ENCODE measurements around the gene NHERF1. TPM values are rescaled to one million over a fixed set of nuclear protein-coding genes. Genes with fewer than 3 reads are reported as not detected.

NHERF1 gene
- total RNA-seq, 2 experiments from 2014 or later = 68.4 to 72.4 TPM

GRCh38 chr17:74759941-74760340, 11.5 kb downstream of the NHERF1 start:
- no peaks in the 10 kb centered on the region for H3K27me3 ChIP-seq (ENCODE audit: control insufficient read depth in 1 of 2, insufficient read depth in 2 of 2, low read length in 2 of 2)
- Mint-ChIP-seq H3K4me3 (peak overlapping the region; percentile 88), H3K36me3 (ENCODE audit: low read depth) (peaks cover 34% of the 10 kb centered on the region), H3K27me3 (no peaks in the 10 kb centered on the region), H3K27ac (peak overlapping the region; percentile 91), H3K4me1 (ENCODE audit: low read depth) (peaks cover 64% of the 10 kb centered on the region), H3K9me3 (no peaks in the 10 kb centered on the region)
- no peaks in the 10 kb centered on the region for H3K9me3 ChIP-seq (ENCODE audit: control insufficient read depth in 1 of 2, insufficient read depth in 1 of 2, low read length in 2 of 2)
- H3K27ac ChIP-seq (ENCODE audit: low read depth in 1 of 2, low read length in 2 of 2) = peak overlapping the region; percentile 31 to 61
- H3K4me1 ChIP-seq (ENCODE audit: insufficient read depth, low read length) = peaks cover 94% of the 10 kb centered on the region
- DNase-seq = no peak
- H3K36me3 ChIP-seq (ENCODE audit: insufficient read depth, low read length) = peaks cover 60% of the 10 kb centered on the region
- ChIA-PET POLR2A (interaction anchor here (1.2 to 6.1 kb wide), 11 partner anchors 8 to 113 kb away, joined by 3 to 90 read pairs (median 5); partner anchors contain the start of genes FDXR, NAT9, NHERF1 and RAB37), CTCF (interaction anchor here (0.7 to 3.4 kb wide), 7 partner anchors 9 to 103 kb away, joined by 3 to 23 read pairs (median 9); partner anchors contain the start of gene RAB37)
- ATAC-seq (ENCODE audit: poor library complexity) = no peak
- H3K4me3 ChIP-seq (ENCODE audit: low read length) = peak overlapping the region; percentile 35
- no peak for TF ChIP-seq CTCF (IDR thresholded peaks at IDR 0.05)
- intact Hi-C loops (cut with DNase I, micrococcal nuclease) = no loop called here

- H3K4me3 Mint-ChIP-seq = peak overlapping the region; percentile 30
- ATAC-seq (ENCODE audit: poor library complexity) = no peak
- POLR2A ChIA-PET = interaction anchor here (1.2 to 6.1 kb wide), 8 partner anchors 9 to 112 kb away, joined by 4 to 90 read pairs (median 12); partner anchors contain the start of genes FDXR, NAT9, NHERF1 and RAB37
- peaks cover 58% of the 10 kb centered on the region for H3K4me1 Mint-ChIP-seq (ENCODE audit: low read depth)
- peaks cover 88% of the 10 kb centered on the region for H3K4me1 ChIP-seq (ENCODE audit: insufficient read depth, low read length)
- peaks cover 32% of the 10 kb centered on the region for H3K36me3 Mint-ChIP-seq (ENCODE audit: low read depth)
- no peaks in the 10 kb centered on the region for H3K27me3 Mint-ChIP-seq
- no peaks in the 10 kb centered on the region for H3K9me3 ChIP-seq (ENCODE audit: control insufficient read depth in 1 of 2, insufficient read depth in 1 of 2, low read length in 2 of 2)
- peak overlapping the region; percentile 91 for H3K27ac Mint-ChIP-seq
- DNase-seq = no peak
- peak overlapping the region; percentile 35 for H3K4me3 ChIP-seq (ENCODE audit: low read length)
- CTCF ChIA-PET = interaction anchor here (1.0 to 2.1 kb wide), 5 partner anchors 9 to 103 kb away, joined by 3 to 23 read pairs (median 7); partner anchors contain the start of gene NHERF1
- H3K9me3 Mint-ChIP-seq = no peaks in the 10 kb centered on the region
- H3K27ac ChIP-seq (ENCODE audit: low read depth in 1 of 2, low read length in 2 of 2) = peak overlapping the region; percentile 38 to 61
- TF ChIP-seq CTCF (IDR thresholded peaks at IDR 0.05) = no peak
- H3K27me3 ChIP-seq (ENCODE audit: control insufficient read depth in 1 of 2, insufficient read depth in 2 of 2, low read length in 2 of 2) = no peaks in the 10 kb centered on the region
- intact Hi-C loops (cut with DNase I, micrococcal nuclease) = no loop called here
- H3K36me3 ChIP-seq (ENCODE audit: insufficient read depth, low read length) = peaks cover 59% of the 10 kb centered on the region
Observed at GRCh38 chr17:74760404-74761105, 12.1 kb downstream of the NHERF1 start.

GRCh38 chr17:74761419-74761818, 13.0 kb downstream of the NHERF1 start:
- Mint-ChIP-seq H3K4me3 (no peak overlapping the region), H3K27me3 (no peaks in the 10 kb centered on the region), H3K4me1 (ENCODE audit: low read depth) (peaks cover 55% of the 10 kb centered on the region), H3K9me3 (no peaks in the 10 kb centered on the region), H3K27ac (peak overlapping the region; percentile 91), H3K36me3 (ENCODE audit: low read depth) (peaks cover 38% of the 10 kb centered on the region)
- DNase-seq (no peak), ATAC-seq (ENCODE audit: poor library complexity) (no peak)
- CTCF ChIA-PET = interaction anchor here (0.6 to 1.0 kb wide), 3 partner anchors 10 to 561 kb away, joined by 3 read pairs; partner anchors contain the start of gene NHERF1
- H3K4me1 ChIP-seq (ENCODE audit: insufficient read depth, low read length) = peaks cover 79% of the 10 kb centered on the region
- H3K4me3 ChIP-seq (ENCODE audit: low read length) = no peak overlapping the region
- intact Hi-C loops (cut with DNase I, micrococcal nuclease) = no loop called here
- H3K9me3 ChIP-seq (ENCODE audit: control insufficient read depth in 1 of 2, insufficient read depth in 1 of 2, low read length in 2 of 2) = no peaks in the 10 kb centered on the region
- H3K27ac ChIP-seq (ENCODE audit: low read depth in 1 of 2, low read length in 2 of 2) = peak overlapping the region; percentile 38 to 61
- TF ChIP-seq CTCF (IDR thresholded peaks at IDR 0.05) = no peak
- peaks cover 66% of the 10 kb centered on the region for H3K36me3 ChIP-seq (ENCODE audit: insufficient read depth, low read length)
- POLR2A ChIA-PET = interaction anchor here (5.4 to 6.1 kb wide), 2 partner anchors 13 to 24 kb away, joined by 33 to 90 read pairs; partner anchors contain the start of genes NHERF1 and RAB37
- no peaks in the 10 kb centered on the region for H3K27me3 ChIP-seq (ENCODE audit: control insufficient read depth in 1 of 2, insufficient read depth in 2 of 2, low read length in 2 of 2)

All from CD4-positive, alpha-beta T cell (primary cell).